ENCODE results near the gene INSL4. TPM values are rescaled to one million over a fixed set of nuclear protein-coding genes. Genes with fewer than 3 reads are reported as not detected.

The INSL4 gene
- total and polyA plus RNA-seq, 2 of the 4 experiments (the other 2 are of a cell fraction) = 0.03 TPM; not detected in 1

- POLR2A ChIA-PET (ENCODE audit: unreplicated experiment) = no interaction called here
Measured at GRCh38 chr9:5188060-5188984, 42.9 kb upstream of the INSL4 start.

More at GRCh38 chr9:5188060-5188984, 42.9 kb upstream of the INSL4 start:
- H3K27me3 ChIP-seq (ENCODE audit: control insufficient read depth, insufficient read depth, low read length) = peaks cover 10% of the 10 kb centered on the region
- H3K36me3 ChIP-seq (ENCODE audit: control insufficient read depth, insufficient read depth, low read length) = no peaks in the 10 kb centered on the region
- CTCF ChIA-PET = interaction anchor here (0.8 to 1.2 kb wide), 2 partner anchors 254 to 401 kb away, joined by 3 read pairs; no protein-coding TSS in a partner anchor
- BruUV-seq (replicated peaks) = no TSS peak
- no peaks in the 10 kb centered on the region for H3K9me3 ChIP-seq (ENCODE audit: control insufficient read depth, insufficient read depth, low read length)
- H3K18ac ChIP-seq (ENCODE audit: low read depth, low read length) = no peak overlapping the region
- ATAC-seq (ENCODE audit: low read depth) (no peak), DNase-seq (no peak)
- in situ Hi-C loops (cut with MboI; ENCODE audit: low sequenced_read_pairs) (loop anchor here (5.0 to 25.0 kb wide), 3 partner anchors 254 to 426 kb away; no protein-coding TSS in a partner anchor), intact Hi-C loops (cut with micrococcal nuclease) (loop anchor here (10.0 kb wide), 1 partner anchor 434 kb away; no protein-coding TSS in a partner anchor), dilution Hi-C loops (cut with HindIII; ENCODE audit: low sequenced_read_pairs, unreplicated experiment) (no loop called here)
- no peaks in the 10 kb centered on the region for H3K79me1 ChIP-seq (ENCODE audit: low read depth in 1 of 2, low read length in 2 of 2)
- H2BK5ac ChIP-seq (ENCODE audit: low read depth, low read length, poor library complexity, severe bottlenecking) = no peak overlapping the region
- H3K9ac ChIP-seq (ENCODE audit: low read depth, low read length) = no peak overlapping the region
- 86% methylated on average over 2 of the region's 10 CpGs; no CpG with 5 or more reads in 1 of the 2 experiments for WGBS, 2 experiments (ENCODE audit: extremely low coverage in 2 of 2, insufficient read length in 1 of 2)
- H2AK9ac ChIP-seq (replicated peaks; ENCODE audit: low read depth, low read length, poor library complexity) = no peak overlapping the region
- H3K14ac ChIP-seq (replicated peaks; ENCODE audit: low read depth, low read length) = no peak overlapping the region
- H4K8ac ChIP-seq (ENCODE audit: low read depth in 2 of 2, low read length in 2 of 2) = no peak overlapping the region
- no peak overlapping the region for H2BK120ac ChIP-seq (ENCODE audit: low read depth, low read length)
- no peak overlapping the region for H3K4ac ChIP-seq (ENCODE audit: low read depth, low read length)
- no peaks in the 10 kb centered on the region for H4K20me1 ChIP-seq (ENCODE audit: insufficient read depth, low read length)
- H3K23ac ChIP-seq (ENCODE audit: low read depth, low read length) = no peak overlapping the region
- no peak overlapping the region for H4K91ac ChIP-seq (ENCODE audit: insufficient read depth, low read depth, low read length)
- no peak overlapping the region for H2BK20ac ChIP-seq (ENCODE audit: low read depth, low read length)
- TF ChIP-seq FOS (IDR thresholded peaks at IDR 0.05; ENCODE audit: low read depth, low read length) (no peak), CTCF (conservative IDR thresholded peaks at IDR 0.05; ENCODE audit: low read depth, low read length) (no peak), CHD1 (IDR thresholded peaks at IDR 0.05; ENCODE audit: low read depth, low read length) (no peak), MAZ (IDR thresholded peaks at IDR 0.05; ENCODE audit: borderline replicate concordance, low read depth, low read length) (no peak), MXI1 (IDR thresholded peaks at IDR 0.05; ENCODE audit: borderline replicate concordance, low read depth, low read length) (no peak), NFE2L2 (IDR thresholded peaks at IDR 0.05; ENCODE audit: low read depth, low read length) (no peak), RAD21 (IDR thresholded peaks at IDR 0.05; ENCODE audit: low read length) (no peak), CEBPB (IDR thresholded peaks at IDR 0.05; ENCODE audit: low read depth, low read length) (no peak), RFX5 (IDR thresholded peaks at IDR 0.05; ENCODE audit: low read depth, low read length) (no peak), SMC3 (IDR thresholded peaks at IDR 0.05; ENCODE audit: low read depth, low read length) (no peak), RCOR1 (IDR thresholded peaks at IDR 0.05; ENCODE audit: insufficient replicate concordance, low read length) (no peak), ELK1 (IDR thresholded peaks at IDR 0.05; ENCODE audit: borderline replicate concordance, low read depth, low read length) (no peak), BHLHE40 (IDR thresholded peaks at IDR 0.05; ENCODE audit: low read depth, low read length) (no peak)
- H3K4me1 ChIP-seq (ENCODE audit: control insufficient read depth, insufficient read depth, low read length) = no peaks in the 10 kb centered on the region
- no peak overlapping the region for H3K27ac ChIP-seq (ENCODE audit: insufficient read depth, low read length)
- no peak overlapping the region for H2AK5ac ChIP-seq (ENCODE audit: low read depth, low read length)
- H2AFZ ChIP-seq (replicated peaks; ENCODE audit: low read length, poor library complexity) = no peak overlapping the region
- no peak overlapping the region for H3K4me2 ChIP-seq (ENCODE audit: low read depth, low read length)
- H2BK15ac ChIP-seq (ENCODE audit: low read depth, low read length) = no peak overlapping the region
- H3K56ac ChIP-seq (ENCODE audit: extremely low read depth, insufficient read depth, low read length) = no peak overlapping the region
- H4K5ac ChIP-seq (ENCODE audit: low read depth, low read length) = no peak overlapping the region
- H3K9me1 ChIP-seq (ENCODE audit: insufficient read depth, low read length) = no peaks in the 10 kb centered on the region
- no peak overlapping the region for H3K4me3 ChIP-seq (ENCODE audit: insufficient read depth, low read depth, low read length)
